ENCODE data around the gene GDF9.

Gene GDF9

DNA sequence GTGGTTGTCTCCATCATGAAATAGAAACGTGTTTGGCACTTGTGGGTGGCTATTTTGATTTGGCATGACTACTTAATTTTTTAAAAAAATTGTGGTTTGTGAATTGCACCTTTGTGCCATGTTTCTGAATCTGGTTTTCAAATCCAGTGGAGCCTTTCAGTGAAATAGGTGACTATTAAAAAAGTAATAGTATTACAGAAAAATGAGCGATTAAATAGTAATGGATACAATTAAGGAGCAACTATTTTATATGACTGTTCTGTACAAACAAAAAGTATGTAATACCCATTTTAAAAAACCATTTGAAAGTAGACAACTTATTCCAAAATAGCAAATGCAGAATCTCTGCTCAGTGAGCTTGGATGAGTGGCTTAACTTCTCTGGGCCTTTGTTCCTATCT lies 50.2 kb downstream of the GDF9 start:
- no peak for DNase-seq

DNA sequence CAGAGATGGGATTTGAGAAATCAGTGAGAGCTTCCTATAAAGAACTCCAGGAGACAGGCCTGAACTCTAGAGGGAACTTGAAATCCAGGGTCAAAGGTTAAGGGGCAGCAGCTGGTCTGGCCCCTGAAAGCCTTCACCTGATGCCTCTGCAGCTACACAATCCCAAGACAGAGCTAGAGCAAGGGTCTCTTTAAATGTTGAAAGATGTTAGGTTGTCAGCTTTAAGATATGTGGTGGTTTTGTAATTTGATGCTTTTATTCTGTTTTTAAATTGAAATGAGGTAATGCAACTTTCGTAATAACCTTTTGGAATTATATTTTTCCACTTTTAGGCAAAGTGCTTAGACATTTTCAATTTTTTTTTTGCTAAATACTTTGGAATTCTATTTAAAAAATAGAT lies 50.8 kb downstream of the GDF9 start:
- no peak for DNase-seq

DNA sequence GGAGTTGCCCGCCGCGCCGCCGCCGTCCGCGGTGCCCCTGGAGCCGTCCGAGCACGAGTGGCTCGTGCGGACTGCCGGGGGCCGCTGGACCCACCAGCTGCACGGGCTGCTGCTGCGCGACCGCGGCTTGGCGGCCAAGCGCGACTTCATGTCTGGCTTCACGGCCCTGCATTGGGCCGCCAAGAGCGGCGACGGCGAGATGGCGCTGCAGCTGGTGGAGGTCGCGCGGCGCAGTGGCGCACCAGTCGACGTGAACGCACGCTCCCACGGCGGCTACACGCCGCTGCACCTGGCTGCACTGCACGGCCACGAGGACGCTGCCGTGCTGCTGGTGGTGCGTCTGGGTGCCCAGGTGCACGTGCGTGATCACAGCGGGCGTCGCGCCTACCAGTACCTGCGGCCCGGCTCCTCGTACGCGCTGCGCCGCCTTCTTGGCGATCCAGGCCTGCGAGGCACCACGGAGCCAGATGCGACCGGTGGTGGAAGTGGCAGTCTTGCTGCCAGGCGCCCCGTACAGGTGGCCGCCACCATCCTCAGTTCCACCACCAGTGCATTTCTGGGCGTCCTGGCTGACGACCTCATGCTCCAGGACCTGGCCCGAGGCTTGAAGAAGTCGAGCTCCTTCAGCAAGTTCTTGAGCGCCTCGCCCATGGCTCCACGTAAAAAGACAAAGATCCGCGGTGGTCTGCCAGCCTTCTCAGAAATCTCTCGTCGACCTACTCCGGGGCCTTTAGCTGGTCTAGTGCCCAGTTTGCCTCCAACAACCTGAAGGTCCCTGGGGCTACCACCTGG lies 51.6 kb downstream of the GDF9 start:
- no peak for DNase-seq

DNA sequence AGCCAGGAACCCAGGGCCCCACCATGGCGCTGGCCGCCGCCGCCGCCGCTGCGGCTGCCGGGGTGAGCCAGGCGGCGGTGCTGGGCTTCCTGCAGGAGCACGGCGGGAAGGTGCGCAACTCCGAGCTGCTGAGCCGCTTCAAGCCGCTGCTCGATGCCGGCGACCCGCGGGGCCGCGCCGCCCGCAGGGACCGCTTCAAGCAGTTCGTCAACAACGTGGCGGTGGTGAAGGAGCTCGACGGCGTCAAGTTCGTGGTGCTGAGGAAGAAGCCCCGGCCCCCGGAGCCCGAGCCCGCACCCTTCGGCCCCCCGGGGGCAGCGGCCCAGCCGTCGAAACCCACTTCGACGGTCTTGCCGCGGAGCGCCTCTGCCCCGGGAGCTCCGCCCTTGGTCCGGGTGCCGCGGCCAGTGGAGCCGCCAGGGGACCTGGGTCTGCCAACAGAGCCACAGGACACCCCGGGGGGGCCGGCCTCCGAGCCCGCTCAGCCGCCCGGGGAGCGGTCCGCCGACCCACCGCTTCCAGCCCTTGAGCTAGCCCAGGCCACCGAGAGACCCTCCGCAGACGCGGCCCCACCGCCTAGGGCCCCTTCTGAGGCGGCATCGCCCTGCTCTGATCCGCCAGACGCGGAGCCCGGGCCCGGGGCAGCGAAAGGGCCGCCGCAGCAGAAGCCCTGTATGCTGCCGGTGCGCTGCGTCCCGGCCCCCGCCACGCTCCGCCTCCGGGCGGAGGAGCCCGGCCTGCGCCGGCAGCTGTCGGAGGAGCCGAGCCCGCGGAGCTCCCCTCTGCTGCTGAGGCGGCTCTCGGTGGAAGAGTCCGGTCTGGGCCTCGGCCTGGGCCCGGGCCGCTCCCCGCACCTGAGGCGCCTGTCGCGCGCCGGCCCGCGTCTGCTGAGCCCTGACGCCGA lies 52.4 kb downstream of the GDF9 start:
- DNase-seq: no peak

DNA sequence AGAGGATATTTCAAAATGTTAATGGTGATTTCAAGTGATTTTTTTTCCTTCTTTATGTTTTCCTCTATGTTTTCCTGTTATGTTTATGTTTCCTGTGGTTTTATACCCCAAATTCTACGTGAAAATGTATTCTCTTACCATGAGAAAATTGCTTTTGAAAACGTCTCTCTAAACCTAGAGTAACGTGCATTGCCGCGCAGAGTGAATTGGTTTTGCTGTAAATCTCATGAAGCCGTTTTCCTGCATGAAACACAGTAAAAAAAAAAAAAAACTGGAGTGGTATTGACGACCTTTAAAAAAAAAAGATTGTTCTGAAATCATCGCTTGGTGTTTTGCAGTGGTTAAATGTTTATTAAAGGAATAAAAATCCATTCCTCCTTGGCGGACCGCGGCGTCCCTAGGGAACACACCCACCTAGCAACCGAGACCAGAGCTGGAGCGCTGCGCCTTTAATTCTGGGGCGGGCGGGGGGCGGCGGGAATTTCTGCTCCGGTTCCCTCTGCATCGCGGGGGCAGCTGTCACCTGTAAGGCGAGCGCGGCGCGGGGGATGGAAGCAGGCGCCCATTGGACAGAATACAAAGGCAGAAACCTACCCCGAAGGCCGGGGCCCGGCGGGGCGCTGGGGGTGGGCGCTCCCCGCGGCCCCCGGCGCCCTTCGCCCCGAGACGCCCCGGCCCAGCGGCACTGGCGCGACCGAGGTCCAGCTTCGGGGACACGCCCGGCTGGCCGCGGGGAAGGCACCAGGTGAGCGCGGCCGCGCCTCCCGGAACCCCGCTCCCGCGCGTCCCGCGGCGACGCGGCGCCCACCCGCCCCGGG lies 53.3 kb downstream of the GDF9 start, which contains the start of gene SOWAHA:
TSS of gene SOWAHA (plus strand) at position 522 of the 818 bp plus-strand sequence. CDS start 320 bp downstream, outside the sequence.
- DNase-seq: no peak

DNA sequence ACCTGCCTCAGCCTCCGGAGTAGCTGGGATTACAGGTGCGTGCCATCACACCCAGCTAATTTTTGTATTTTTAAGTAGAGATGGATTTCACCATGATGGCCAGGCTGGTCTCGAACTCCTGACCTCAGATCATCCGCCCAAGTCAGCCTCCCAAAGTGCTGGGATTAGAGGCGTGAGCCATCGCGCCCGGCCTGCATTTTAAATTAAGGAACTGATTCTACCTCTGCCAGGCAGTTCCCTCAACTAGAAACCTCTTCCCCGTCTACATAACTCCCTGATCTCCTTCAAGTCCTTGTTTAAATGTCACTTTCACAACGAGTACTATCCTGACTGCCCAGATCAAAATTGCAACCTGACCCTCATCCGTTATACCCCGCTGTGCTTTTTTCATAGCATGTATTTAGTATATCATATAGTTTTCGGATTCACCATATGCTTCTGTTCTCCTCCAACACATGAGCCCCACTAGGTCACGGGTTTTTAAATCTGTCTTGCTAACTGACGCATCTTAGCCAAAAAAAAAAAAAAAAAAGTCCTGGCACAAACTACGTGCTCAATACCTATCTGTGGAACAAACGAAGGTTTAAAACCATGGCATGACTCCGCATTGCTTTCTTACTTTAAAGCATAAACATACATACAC lies 54.0 kb downstream of the GDF9 start:
- no peak for DNase-seq

All from CD4-positive, alpha-beta T cell treated with Interleukin-15 for 1 hour (primary cell).